H1 (cell line): ENCODE measurements around the gene ZNF608. TPM values are rescaled to one million over a fixed set of nuclear protein-coding genes. Genes with fewer than 3 reads are reported as not detected.

Source experiments
- BACH1 ChIP-seq: IDR thresholded peaks from 2 replicates; pipeline ENCODE4 v1.6.1; 2012; ENCODE audit warnings: low read length, improper control_type of control experiment
- BCL11A ChIP-seq, 2 experiments: IDR thresholded peaks; one replicate each; pipeline ENCODE4 v1.6.1; 2011; ENCODE audit warnings: low read depth in 2 of 2, low read length in 2 of 2, mild to moderate bottlenecking in 2 of 2
- CBX8 ChIP-seq: fragments of 300-800, 300-1000 bp; sonication (generic); IDR thresholded peaks from 2 replicates; pipeline ENCODE4 v1.7.1; 2016; ENCODE audit warnings: low read depth, low read length, borderline replicate concordance
- POU5F1 ChIP-seq: IDR thresholded peaks from 2 replicates; pipeline ENCODE4 v1.6.1; 2011; ENCODE audit warnings: low read depth, mild to moderate bottlenecking, low read length, moderate library complexity
- YY1 ChIP-seq: IDR thresholded peaks from 2 replicates; pipeline ENCODE4 v1.6.1; 2011; ENCODE audit warnings: low read depth, mild to moderate bottlenecking, low read length
- polyA plus RNA-seq, 7 experiments: library from polyadenylated mRNA; depleted of rRNA in 3 of 7; stranded (reverse) in 5 of 7; unstranded in 2 of 7; fragments of >200 nt in 5 of 7; fragments of 200-250 nt in 2 of 7; gene quantifications; 1 replicate in 5 of 7; 2 replicates in 1 of 7; 4 replicates in 1 of 7; pipeline versions ENCODE4 v1.2.1 to v1.2.3, GENCODE V29; 2011 to 2013; ENCODE audit warnings: missing spikeins in 2 of 7, mixed read lengths in 2 of 7
- total RNA-seq: library from RNA; stranded (reverse); fragmentation: NEBNext Ultra II Directional; extraction: Animal tissue kit (Norgen Biotek cat#: 25700); gene quantifications from 2 replicates; pipeline ENCODE4 v1.2.1, GENCODE V29; 2021

Gene ZNF608
- total and polyA plus RNA-seq, 2 of the 8 experiments (the other 6 are each of a cell fraction or from before 2014, with no cell fraction given): 17.2 to 40.8 TPM

DNA sequence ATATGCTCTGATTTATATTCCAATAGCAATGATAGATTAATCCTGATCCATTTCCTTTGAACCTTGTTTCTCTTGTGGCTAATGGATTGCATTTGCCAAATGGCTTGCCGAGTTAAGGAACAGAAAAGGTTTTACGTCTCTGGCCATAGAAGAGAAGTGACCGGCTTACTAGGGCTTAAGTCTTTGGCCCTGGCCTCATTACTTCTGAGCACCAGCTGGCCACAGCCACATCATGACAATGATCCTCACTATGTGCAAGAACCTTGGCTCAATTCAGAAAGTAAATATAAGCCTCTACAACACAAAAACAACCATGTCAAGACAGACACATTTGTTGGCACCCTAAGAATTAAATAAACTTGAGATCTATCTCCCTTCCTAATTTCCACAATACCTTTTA, 46.1 kb downstream of the ZNF608 start (continued):
- no peak for TF ChIP-seq CBX8
- TF ChIP-seq BCL11A (IDR thresholded peaks at IDR 0.05; ENCODE audit: low read depth in 2 of 2, low read length in 2 of 2): no peak
- no peak for TF ChIP-seq YY1
- no peak for TF ChIP-seq POU5F1
- TF ChIP-seq BACH1: no peak
